Loucy (cell line): Measurements from ENCODE around the gene ABHD17A.

ENCODE experiments used
- EZH2phosphoT487 ChIP-seq: fragments of 200-600 bp; IDR thresholded peaks from 2 replicates; pipeline ENCODE4 v1.6.1; 2018; ENCODE audit warnings: antibody characterized with exemption, mild to moderate bottlenecking, moderate library complexity, borderline replicate concordance
- TF ChIP-seq, protein P1 (sequence below): fragments of 200-600 bp; sonication (generic); conservative IDR thresholded peaks from 2 replicates; pipeline ENCODE4 v1.5.1; 2014; ENCODE audit warnings: mild to moderate bottlenecking, antibody characterized with exemption, low read length

DNA sequence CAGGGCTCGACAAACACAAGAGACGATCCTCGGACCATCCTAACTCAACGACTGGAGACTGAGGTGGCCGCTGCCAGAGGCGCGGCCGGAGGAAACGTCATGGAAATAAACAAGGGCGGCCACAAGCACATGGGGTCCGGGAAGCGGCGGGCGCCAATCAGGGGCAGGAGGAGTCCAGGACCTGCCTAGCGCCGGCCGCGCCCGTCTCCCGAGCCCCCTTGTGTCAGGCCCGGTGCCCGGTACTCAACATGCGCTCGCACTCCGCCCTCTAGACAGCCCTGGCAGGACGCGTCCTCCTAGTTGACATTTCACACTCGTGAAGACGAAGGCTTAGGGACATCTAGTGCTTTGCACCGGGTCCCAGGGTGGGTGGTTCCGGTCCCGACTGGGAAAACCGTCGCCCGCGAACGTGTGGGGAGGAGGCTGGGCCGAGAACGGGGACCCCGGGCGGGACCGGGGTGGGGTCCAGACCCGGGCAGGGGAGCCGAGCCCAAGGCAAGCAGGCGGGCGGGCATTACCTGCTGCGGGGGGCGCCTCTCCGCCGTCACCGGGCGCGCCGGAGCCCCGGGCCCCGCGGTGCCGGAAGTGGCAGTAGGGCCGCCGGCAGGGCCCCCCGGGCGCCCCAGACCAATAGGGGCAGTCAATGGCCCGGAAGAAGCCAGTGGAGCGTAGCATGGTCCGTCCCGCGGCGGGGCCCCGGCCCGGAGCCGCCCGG, 37.5 kb downstream of the ABHD17A start:
- TF ChIP-seq, protein P1, sequence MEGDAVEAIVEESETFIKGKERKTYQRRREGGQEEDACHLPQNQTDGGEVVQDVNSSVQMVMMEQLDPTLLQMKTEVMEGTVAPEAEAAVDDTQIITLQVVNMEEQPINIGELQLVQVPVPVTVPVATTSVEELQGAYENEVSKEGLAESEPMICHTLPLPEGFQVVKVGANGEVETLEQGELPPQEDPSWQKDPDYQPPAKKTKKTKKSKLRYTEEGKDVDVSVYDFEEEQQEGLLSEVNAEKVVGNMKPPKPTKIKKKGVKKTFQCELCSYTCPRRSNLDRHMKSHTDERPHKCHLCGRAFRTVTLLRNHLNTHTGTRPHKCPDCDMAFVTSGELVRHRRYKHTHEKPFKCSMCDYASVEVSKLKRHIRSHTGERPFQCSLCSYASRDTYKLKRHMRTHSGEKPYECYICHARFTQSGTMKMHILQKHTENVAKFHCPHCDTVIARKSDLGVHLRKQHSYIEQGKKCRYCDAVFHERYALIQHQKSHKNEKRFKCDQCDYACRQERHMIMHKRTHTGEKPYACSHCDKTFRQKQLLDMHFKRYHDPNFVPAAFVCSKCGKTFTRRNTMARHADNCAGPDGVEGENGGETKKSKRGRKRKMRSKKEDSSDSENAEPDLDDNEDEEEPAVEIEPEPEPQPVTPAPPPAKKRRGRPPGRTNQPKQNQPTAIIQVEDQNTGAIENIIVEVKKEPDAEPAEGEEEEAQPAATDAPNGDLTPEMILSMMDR = no peak
- TF ChIP-seq EZH2phosphoT487 = no peak
